Measurements from ENCODE around the gene GLIS1. TPM values are rescaled to one million over a fixed set of nuclear protein-coding genes. Genes with fewer than 3 reads are reported as not detected.
A peak's percentile ranks its signal among the peaks of the same experiment; 100 is the strongest.

GLIS1 gene
- total RNA-seq, 1 experiment from 2014 or later, result 0.39 TPM

GRCh38 chr1:53582211-53583020 is 156.5 kb downstream of the GLIS1 start:
- Histone ChIP-seq H4K20me1 (ENCODE audit: insufficient read depth) (no peaks in the 10 kb centered on the region), H3K4me2 (ENCODE audit: low read length) (peak overlapping the region; percentile 12; the same call in 1 of the 2 replicates), H3K27ac (ENCODE audit: low read depth, low read length) (no peak overlapping the region), H3K9me2 (ENCODE audit: insufficient read depth) (no peaks in the 10 kb centered on the region), H2AFZ (ENCODE audit: low read depth, low read length, poor library complexity, severe bottlenecking) (no peak overlapping the region), H3K79me2 (ENCODE audit: insufficient read depth, low read length) (no peaks in the 10 kb centered on the region), H3K4me3 (replicated peaks in 1 of 2; ENCODE audit: low read depth in 1 of 2, low read length in 2 of 2) (no peak overlapping the region), H3K36me3 (ENCODE audit: control insufficient read depth in 1 of 2, insufficient read depth in 2 of 2, low read length in 2 of 2) (no peaks in the 10 kb centered on the region), H3K4me1 (ENCODE audit: control insufficient read depth in 1 of 2, insufficient read depth in 2 of 2, low read length in 2 of 2) (peaks cover 5 to 12% of the 10 kb centered on the region in 2 experiments; a peak in 2 of 4 replicates), H3K27me3 (ENCODE audit: insufficient read depth, low read length) (peaks cover 9% of the 10 kb centered on the region; the same call in 1 of the 2 replicates), H3K9me3 (ENCODE audit: control insufficient read depth in 1 of 2, insufficient read depth in 1 of 2, low read depth in 1 of 2, low read length in 2 of 2) (no peaks in the 10 kb centered on the region), H3K9ac (ENCODE audit: low read length) (no peak overlapping the region)
- ChIA-PET POLR2A (no interaction called here), RAD21 (ENCODE audit: low non-redundant PET in 1 of 2, low total read pairs in 2 of 2, uncharacterized antibody in 2 of 2, unreplicated experiment in 2 of 2) (no interaction called here), CTCF (no interaction called here)
- intact Hi-C loops (cut with micrococcal nuclease), result no loop called here
- DNase-seq (ENCODE audit: low read depth, low spot score) (no peak), ATAC-seq (no peak)
- BruUV-seq (replicated peaks), result no TSS peak
- TF ChIP-seq TCF7L2 (IDR thresholded peaks at IDR 0.05; ENCODE audit: borderline replicate concordance, extremely low read depth, insufficient read depth, insufficient read length), result no peak
- TF ChIP-seq JUND (IDR thresholded peaks at IDR 0.05), result no peak
- no peak for TF ChIP-seq CTCF (IDR thresholded peaks at IDR 0.05 in 2 of 3, conservative IDR thresholded peaks at IDR 0.05 in 1 of 3; ENCODE audit: borderline replicate concordance in 1 of 3, insufficient read depth in 1 of 3, low read depth in 2 of 3, low read length in 2 of 3)
- no peak for TF ChIP-seq ZBTB33 (IDR thresholded peaks at IDR 0.05; ENCODE audit: extremely low read depth, insufficient replicate concordance, low read length)
- TF ChIP-seq ZNF274 (IDR thresholded peaks at IDR 0.05; ENCODE audit: low read depth, low read length), result no peak
- TF ChIP-seq REST (IDR thresholded peaks at IDR 0.05; ENCODE audit: low read depth), result no peak
- TF ChIP-seq SIN3A (IDR thresholded peaks at IDR 0.05; ENCODE audit: low read depth), result no peak
- TF ChIP-seq EZH2phosphoT487 (IDR thresholded peaks at IDR 0.05; ENCODE audit: borderline replicate concordance), result no peak
- no peak for TF ChIP-seq ZFX (IDR thresholded peaks at IDR 0.05)
- TF ChIP-seq FOSL1 (IDR thresholded peaks at IDR 0.05; ENCODE audit: low read depth), result no peak
- no peak for TF ChIP-seq MAX (IDR thresholded peaks at IDR 0.05)
- TF ChIP-seq EGR1 (IDR thresholded peaks at IDR 0.05; ENCODE audit: low read depth), result no peak
- no peak for TF ChIP-seq SRF (IDR thresholded peaks at IDR 0.05; ENCODE audit: low read depth)
- no peak for TF ChIP-seq ELF1 (IDR thresholded peaks at IDR 0.05; ENCODE audit: borderline replicate concordance, low read depth)
- TF ChIP-seq SP1 (IDR thresholded peaks at IDR 0.05; ENCODE audit: low read depth), result no peak
- no peak for TF ChIP-seq POLR2AphosphoS5 (IDR thresholded peaks at IDR 0.05; ENCODE audit: low read depth, low read length)
- no peak for TF ChIP-seq ATF3 (IDR thresholded peaks at IDR 0.05)
- no peak for TF ChIP-seq EZH2 (IDR thresholded peaks at IDR 0.05)
- TF ChIP-seq CBX3 (IDR thresholded peaks at IDR 0.05; ENCODE audit: low read depth), result no peak
- TF ChIP-seq CEBPB (IDR thresholded peaks at IDR 0.05; ENCODE audit: low read depth), result no peak
